Measurements from ENCODE around the gene MFAP5.

DNA sequence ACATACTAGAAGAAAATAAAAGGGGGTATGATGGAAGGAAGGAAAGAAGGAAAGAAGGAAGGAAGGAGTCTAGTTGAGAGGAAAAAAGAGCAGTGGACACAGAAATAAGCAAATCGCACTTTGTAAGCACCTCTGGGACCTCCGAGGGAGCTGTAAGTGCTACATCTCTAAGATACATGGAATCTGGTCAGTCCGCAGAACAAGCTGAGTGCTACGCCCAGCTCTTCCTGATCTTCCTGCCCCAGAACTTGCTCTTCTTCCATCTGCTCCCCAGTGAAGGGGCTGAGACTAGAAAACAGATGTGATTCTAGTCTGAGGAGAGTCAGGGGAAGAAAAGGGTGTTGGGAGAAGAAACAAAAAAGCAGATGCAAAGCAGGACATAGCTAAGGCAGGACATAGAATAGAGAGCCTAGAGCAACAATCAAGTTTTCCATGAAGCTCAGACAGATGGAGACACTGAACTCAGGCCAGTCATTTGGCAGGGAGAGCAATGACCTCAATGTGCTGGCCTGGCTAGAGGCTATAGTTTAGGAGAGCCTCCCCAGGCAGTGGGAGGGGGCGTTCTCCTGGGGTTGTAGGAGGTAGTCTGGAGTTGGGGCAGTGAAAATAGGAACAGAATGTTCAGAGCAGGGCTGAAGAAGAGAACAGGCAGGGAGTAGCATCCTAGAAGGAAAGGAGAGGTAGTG, 1.7 kb upstream of the MFAP5 start:
- TF ChIP-seq POLR2AphosphoS5 (IDR thresholded peaks at IDR 0.05; ENCODE audit: low read depth, low read length), result no peak
- no peak for TF ChIP-seq SIN3A (IDR thresholded peaks at IDR 0.05; ENCODE audit: borderline replicate concordance, insufficient read depth, low read length)
- no peak for TF ChIP-seq FOXP2 (optimal IDR thresholded peaks at IDR 0.05; ENCODE audit: borderline replicate concordance, extremely low read depth, extremely low read length, insufficient read depth)
- TF ChIP-seq, protein P1, sequence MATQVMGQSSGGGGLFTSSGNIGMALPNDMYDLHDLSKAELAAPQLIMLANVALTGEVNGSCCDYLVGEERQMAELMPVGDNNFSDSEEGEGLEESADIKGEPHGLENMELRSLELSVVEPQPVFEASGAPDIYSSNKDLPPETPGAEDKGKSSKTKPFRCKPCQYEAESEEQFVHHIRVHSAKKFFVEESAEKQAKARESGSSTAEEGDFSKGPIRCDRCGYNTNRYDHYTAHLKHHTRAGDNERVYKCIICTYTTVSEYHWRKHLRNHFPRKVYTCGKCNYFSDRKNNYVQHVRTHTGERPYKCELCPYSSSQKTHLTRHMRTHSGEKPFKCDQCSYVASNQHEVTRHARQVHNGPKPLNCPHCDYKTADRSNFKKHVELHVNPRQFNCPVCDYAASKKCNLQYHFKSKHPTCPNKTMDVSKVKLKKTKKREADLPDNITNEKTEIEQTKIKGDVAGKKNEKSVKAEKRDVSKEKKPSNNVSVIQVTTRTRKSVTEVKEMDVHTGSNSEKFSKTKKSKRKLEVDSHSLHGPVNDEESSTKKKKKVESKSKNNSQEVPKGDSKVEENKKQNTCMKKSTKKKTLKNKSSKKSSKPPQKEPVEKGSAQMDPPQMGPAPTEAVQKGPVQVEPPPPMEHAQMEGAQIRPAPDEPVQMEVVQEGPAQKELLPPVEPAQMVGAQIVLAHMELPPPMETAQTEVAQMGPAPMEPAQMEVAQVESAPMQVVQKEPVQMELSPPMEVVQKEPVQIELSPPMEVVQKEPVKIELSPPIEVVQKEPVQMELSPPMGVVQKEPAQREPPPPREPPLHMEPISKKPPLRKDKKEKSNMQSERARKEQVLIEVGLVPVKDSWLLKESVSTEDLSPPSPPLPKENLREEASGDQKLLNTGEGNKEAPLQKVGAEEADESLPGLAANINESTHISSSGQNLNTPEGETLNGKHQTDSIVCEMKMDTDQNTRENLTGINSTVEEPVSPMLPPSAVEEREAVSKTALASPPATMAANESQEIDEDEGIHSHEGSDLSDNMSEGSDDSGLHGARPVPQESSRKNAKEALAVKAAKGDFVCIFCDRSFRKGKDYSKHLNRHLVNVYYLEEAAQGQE (IDR thresholded peaks at IDR 0.05; ENCODE audit: insufficient read depth in 1 of 2, low read depth in 2 of 2, low read length in 2 of 2), result no peak

All from PFSK-1 (cell line).